H4 (cell line): Measurements from ENCODE around the gene CAMSAP2. TPM values are rescaled to one million over a fixed set of nuclear protein-coding genes. Genes with fewer than 3 reads are reported as not detected.

Source experiments
- DNase-seq: peaks from one replicate; pipeline ENCODE4 v3.0.0-alpha.2; 2015; ENCODE audit warnings: low spot score
- total RNA-seq: library from RNA; depleted of rRNA; stranded (reverse); fragments of >200 nt; shearing (Covaris generic); gene quantifications from 2 replicates; pipeline ENCODE4 v1.2.3, GENCODE V29; 2014; rRNA removed

The CAMSAP2 gene
- total RNA-seq, 1 experiment from 2014 or later = 19.5 TPM

DNA sequence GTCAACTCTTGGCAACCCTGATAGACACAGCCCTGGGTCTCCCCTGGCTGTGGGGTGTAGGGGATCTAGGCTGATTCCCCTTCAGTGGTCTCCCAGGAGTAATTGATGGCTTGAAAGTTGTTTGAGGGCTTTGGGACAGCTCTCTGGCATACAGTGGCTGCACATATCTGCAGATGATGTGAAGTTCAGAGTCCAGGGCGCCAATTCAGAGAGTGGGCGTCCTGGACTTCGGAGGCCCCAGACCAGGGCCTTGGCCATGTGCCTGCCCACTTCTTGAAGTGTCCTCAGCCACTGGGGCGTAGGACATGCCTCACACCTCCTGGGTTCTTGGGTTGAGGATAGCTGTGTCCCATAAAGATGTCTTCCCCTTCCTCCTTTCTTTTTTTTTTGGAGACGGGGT is 158.6 kb downstream of the CAMSAP2 start:
- DNase-seq = no peak

DNA sequence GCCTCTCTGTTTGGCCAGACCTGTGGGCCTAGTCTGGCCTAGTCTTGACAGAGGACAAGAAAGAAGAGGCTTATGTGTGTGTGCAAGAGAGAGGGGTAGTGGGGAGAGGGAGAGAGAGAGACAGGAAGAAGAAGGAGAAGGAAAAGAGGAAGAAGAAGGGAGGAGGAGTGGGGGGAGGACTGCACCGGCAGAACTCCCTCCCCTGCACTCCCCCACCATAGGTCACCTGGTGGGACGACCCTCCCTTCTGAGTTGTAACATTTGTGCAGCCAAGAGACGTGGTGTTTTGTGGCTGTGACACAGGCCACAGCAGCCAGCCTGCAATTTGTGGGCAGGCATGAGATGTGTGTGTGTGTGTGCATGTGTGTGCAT is 160.3 kb downstream of the CAMSAP2 start:
- no peak for DNase-seq

DNA sequence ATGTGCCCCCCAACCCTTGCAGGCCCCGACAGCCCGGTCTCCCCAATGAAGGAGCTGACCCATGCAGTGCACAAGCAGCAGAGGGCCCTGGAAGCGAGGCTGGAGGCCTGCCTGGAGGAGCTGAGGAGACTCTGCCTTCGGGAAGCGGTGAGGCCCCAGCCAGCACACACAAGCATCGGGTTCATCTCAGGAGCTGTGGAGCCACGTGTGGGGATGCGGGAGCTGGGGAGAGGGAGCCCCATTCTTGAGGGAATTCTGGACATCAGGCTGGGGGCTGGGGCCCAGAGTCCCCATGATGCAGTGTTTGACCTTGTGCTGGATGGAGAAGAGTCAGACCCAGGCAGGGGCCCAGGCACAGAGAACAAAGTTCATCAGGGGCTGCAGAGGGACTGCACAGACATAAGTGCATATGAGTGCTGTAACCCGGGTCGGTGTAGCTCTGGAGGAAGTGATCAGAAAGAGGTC is 160.8 kb downstream of the CAMSAP2 start:
- no peak for DNase-seq

DNA sequence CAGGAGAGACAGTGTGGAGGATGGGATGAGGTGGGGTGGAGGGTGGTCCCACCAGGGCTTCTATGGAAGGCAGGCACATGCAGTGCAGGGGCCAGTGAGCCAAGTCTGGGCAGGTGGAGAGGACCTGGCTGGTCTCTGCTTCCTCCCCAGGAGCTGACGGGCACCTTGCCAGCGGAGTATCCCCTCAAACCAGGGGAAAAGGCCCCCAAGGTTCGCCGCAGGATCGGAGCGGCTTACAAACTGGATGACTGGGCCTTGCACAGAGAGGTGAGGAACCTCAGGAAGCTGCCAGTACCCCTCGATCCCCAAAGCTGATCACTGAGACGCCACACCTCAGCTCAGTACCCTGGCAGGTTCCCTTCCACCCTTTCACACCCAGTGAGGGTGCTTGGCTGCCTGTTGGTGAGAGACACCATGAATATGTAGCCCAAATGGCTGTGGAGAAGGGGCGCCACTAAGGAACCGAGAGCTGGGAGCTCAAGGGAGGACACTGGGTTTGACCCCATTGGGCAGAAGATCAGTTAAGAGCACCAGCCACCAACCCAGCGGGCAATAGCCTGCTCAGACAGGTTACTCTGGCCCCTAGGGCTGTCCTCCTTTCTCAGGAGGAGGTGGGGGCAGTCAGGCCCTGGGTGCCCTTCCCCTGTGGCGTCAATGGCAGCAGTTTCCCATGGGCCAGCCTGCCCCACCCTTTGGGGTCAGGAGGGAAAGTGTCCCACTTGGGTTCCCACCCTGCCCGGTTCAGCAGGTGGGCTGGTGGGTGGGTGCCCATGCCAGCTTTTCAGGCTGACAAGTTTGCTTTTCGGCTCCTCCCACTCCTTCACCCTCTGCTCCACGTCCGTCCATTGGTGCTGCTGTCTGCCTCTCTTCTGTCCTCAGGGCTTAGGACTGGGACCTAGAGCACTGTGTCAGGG is 161.5 kb downstream of the CAMSAP2 start:
- DNase-seq = no peak

DNA sequence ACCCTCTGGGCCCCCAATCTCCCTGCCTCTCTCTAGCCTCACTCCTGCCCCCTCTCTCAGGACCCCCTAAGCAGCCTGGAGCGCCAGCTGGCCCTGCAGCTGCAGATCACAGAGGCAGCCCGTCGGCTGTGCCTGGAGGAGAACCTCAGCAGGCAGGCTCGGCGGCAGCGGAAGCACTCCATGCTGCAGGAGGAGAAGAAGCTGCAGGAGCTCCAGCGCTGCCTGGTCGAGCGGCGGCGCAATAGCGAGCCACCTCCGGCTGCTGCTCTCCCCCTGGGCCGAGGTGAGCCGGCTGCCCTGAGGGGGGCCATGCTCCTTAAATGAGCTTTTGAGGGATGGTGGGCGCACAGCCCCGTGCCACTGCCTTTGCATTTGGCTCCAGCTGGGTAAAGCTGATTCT is 162.2 kb downstream of the CAMSAP2 start:
- no peak for DNase-seq

DNA sequence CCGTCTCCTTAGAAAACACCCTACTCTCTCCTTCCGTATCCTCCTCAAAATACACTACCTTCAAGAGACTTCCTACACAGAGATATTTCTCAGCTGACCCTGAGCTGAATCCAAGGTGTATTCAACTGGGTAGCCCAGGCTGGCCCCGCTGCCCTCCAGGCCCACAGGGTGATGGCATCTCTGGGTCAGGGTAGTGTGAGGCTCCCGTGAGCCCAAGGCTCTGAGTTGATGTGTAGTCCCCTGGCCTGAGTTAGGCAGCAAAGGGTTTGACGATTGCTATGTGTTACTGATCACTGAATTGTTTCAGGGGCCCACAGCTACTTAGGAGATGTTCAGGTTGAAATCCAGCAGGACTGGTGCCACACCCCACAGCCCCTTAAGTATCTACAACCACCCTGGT is 162.7 kb downstream of the CAMSAP2 start:
- no peak for DNase-seq

DNA sequence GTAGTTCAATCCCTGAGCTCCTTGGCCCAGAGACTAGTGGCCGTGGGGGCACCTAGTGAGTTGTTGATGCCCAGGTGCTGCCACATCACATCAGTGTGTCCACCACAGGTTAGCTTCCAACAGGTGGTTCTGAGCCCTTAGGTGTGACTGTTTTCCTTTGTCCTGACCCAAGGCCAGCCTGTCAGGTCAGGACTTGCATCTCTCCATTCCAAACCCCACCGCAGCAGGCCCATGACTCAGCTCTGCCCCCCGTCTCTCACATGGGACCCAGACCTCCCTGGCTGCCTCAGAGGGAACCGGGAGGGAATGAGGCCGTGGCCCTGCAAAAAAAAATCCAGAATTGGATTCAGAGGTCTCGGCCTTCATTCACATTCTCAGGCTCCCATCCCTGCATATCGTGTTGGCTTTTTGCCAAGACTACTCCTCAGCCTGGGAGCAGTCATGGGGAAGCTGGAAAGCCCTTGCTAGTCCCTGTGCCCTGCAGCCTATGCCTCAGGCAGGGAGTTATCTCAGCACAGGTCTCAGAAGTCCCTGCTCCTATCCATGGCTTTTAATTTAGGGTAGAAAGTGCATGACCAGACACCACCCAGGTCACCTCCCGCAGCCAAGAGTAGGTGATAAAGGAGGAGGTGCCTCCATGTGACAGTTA is 163.2 kb downstream of the CAMSAP2 start:
- no peak for DNase-seq

DNA sequence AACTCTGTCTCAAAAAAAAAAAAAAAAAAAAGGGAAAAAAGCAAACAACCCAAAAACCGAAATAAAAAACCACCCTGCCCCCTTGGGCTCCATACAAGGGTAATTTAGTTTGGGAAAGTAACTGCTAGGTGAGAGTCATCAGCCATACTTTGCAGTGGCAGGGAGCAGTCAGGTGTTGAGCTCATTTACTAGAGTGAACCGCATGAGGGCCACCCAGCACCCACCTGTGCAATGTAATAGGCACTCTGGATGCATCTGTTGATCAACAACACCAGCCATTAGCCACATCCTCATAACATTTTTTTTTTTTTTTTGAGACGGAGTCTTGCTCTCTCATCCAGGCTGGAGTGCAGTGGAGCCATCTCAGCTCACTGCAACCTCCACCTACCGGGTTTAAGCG is 165.1 kb downstream of the CAMSAP2 start:
- DNase-seq = no peak

DNA sequence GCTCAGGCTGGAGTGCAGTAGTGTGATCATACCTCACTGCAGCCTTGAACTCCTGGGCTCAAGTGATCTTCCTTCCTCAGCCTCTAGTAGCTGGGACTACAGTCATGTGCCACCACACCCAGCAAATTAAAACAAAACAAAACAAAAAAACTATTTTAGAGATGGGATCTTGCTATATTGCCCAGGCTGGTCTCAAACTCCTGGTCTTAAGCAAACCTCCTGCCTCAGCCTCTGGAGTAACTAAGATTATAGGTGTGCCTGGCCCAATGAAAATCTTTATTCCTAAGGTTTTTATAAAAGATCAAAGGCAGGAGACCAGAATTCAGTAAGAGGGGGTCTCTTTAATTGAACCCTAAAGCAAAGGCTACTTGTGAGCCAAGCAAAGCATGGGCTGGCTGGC is 166.1 kb downstream of the CAMSAP2 start:
- no peak for DNase-seq

DNA sequence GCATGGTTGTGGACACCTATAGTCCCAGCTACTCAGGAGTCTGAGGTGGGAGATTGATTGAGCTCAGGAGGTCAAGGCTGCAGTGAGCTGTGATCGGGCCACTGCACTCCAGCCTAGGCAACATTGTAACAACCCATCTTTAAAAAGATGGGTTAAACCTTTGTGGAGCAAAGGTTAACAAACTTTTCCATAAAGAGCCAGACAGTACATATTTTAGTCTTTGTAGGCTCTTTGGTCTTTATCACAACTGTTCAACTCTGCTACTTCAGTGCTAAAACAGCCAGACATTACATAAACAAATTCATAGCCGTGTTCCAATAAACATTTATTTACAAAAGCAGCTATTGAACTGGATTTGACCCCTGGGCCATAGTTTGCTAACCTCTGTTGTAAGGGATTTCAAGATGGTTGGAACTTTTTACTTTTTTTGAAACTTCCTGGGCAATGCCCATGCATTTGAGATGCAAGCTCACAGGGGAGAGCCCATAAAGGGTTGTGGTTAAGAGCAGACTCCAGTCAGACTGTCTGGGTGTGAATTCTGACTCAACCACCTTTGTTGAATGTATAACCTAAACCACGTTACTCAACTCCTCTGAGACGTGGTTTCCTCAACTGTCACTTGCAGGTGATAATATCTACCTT is 166.8 kb downstream of the CAMSAP2 start:
- DNase-seq = peak; percentile 58

DNA sequence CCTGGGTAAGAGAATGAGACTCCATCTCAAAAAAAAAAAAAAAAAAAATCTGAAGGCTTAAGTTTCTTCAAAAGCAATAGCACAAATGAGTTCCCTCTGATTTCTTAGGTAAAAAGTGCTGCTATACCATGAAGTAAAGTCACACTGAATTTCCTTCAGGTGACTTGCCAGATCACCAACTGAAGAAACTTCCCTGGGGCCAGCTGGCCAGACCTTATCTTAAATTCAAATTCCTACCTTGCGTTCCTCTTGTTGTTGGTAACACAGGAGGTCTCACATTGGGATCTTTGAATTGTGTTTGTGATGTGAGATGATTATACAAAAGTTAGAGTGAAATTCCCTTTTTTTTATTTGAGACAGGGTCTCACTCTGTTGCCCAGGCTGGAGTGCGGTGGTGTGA is 167.8 kb downstream of the CAMSAP2 start:
- DNase-seq = no peak

DNA sequence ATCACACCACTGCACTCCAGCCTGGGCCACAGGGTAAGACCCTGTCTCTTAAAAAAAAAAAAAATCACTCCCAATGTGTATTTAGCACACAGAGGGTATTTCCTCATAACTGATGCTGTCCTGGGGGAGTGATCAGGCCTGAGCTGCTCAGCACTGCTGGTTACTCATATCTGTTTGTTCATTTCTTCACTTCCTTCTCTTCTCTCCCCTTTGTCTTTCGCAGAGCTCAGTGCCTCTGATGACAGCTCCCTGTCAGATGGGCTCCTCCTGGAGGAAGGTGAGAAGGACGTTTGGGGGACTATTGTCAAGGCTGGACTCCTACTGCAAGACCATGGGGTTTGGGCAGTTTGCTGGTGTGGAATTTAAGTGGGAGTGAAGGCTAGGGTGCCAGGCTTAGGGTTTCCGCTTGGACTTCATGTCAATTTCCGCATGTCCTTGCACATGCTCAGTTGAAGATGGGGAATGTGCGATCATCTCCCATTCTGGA is 169.0 kb downstream of the CAMSAP2 start:
- DNase-seq = no peak

DNA sequence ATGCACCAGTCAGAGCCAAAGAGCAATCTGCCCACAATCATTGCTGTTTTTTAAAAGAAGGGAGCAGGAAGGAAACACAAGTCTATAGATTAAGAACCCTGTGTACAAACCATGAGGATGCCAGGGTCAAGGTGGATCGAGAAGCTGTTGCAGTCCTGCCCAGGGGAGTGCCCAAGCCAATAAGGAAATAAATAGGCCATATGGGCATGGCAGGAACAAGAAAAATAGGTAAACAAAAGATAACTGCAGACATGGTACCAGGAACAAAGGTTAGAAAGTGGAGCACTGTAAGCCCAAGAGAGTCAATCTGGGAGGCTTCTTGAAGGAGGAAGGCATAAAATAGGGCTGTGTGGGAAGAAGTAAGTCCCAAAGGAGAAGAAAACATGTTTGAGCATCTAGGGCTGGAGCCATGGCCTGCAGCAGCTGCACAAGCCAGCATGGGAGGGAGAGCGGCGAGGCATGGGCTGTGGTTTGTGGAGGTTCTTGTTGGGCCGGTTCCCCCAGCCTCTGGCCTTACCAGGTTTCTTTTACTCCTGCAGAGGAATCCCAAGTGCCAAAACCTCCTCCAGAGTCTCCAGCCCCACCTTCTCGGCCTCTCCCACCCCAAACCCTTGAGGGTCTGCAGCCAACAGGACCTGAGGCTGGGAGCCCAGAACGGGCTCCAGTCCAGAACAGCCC is 169.6 kb downstream of the CAMSAP2 start:
- no peak for DNase-seq

DNA sequence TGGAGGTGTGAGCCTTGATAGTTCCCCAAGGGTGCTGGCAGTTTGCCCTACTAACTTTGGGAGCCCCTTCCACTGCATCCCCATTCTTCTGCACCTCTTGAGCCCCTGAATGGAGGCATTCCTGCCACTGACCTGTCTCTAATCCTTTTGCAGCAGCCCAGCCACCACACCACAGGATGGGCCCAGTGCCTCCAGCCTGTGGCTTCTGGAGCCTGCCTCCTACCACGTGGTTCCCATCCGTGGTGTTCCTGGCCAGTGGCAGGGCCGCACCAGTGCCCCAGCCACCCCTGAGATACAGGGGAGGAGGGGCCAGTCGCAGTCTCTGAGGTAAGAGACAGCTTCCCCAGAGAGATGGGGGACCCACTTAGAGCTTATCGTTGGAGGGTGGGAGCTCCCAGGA is 170.4 kb downstream of the CAMSAP2 start:
- no peak for DNase-seq

DNA sequence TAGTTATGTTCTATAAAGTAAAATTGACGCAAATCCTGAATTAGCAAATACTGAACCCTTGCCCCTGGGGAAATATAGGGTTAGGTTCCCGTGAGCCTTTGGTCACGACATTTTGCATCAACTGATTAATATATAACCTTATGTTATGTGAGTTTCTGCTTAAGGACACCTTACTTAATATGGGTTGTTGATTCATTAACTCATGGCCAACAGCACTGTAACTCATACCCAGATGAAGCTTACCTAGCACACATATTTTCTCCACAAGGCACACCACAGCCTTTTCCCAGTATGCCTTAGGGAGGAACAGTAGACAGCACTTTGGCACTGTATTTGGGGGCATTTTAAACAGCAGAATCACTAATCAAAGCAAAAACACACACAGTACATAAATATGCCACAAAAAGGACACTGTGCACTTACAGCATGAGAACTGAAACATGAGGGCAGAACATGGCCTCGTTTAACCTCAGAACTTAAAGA is 171.1 kb downstream of the CAMSAP2 start:
- no peak for DNase-seq

Other genes with a start within 250 kb of the CAMSAP2 start
- 10.4 and 13.5 TPM in 2 replicates for gene KIF14, start 118.1 kb upstream of the CAMSAP2 start, total RNA-seq
- gene DDX59, start 69.0 kb upstream of the CAMSAP2 start, total RNA-seq = 16.3 and 18.8 TPM in 2 replicates
- not detected in 2 replicates for gene GPR25, start 134.1 kb downstream of the CAMSAP2 start, total RNA-seq
- gene INAVA, start 156.0 kb downstream of the CAMSAP2 start, total RNA-seq = 0.55 and 1.1 TPM in 2 replicates